HS-5 (cell line): ENCODE data around the gene KRT71.

Experiments
- DNase-seq: peaks from one replicate; pipeline ENCODE4 v3.0.0-alpha.2; 2012; ENCODE audit warnings: low read depth

Gene KRT71

GRCh38 chr12:52537101-52537500, 15.8 kb downstream of the KRT71 start:
- no peak for DNase-seq

- DNase-seq = no peak
Observed at GRCh38 chr12:52535574-52535973, 17.4 kb downstream of the KRT71 start.

GRCh38 chr12:52534482-52534881, 18.5 kb downstream of the KRT71 start:
- DNase-seq = no peak

DNA sequence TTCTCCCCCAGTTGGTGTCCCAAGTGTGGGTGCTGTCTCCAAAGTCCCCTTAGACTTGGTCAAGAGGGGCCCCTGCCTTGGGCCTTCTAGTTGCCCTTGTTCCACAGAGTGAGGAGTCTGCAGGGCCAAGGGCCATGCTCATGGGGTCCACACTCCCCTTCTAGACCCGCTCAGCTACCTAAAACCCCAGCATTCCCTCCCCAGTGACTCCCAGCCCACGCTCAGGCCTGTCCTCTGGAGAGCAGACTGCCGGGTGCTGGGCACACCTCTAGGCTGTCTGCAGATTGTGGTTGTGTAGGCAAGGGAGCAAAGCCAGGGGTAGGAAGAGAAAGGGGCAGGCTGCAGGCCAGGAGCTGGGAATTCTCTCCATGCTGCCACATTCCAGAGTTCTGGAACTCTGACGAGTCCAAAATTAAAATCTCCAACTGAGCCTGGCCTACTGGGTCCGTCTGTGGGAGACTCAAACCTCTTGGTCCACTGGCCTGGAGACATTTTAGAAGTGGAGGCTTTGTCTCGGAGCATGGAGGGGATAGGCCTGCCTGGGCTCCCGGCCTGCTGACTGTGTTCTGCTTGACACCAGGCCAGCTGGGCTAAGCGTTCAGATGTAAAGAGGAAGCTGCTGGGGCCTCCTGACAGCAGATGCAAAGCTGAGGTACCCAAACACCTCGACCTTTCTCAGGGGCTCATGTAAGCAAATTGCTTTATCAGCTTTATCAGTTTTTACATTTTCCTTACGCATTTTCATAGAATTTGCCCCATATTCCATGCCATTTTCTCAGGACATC, 19.1 kb downstream of the KRT71 start:
- DNase-seq = no peak

DNA sequence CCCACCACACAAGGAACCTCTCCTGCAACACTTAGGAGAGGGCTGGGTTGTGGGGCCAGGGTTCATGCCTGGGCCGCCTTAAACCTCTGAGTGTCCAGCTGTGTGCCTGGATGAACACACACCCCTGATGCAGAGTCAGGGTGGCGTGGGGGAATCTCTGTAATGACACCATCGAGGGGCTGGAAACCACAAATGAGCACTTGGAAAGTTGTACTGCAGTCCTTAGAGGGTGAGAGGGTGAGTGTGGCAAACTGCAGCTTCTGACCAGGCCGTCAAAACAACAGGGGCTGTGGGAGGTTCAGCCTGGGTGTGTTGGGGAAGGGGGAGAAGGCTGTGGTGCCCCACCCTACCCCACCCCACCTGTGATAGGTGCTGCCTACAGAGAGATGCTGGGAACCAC, 20.3 kb downstream of the KRT71 start:
- DNase-seq = no peak

DNA sequence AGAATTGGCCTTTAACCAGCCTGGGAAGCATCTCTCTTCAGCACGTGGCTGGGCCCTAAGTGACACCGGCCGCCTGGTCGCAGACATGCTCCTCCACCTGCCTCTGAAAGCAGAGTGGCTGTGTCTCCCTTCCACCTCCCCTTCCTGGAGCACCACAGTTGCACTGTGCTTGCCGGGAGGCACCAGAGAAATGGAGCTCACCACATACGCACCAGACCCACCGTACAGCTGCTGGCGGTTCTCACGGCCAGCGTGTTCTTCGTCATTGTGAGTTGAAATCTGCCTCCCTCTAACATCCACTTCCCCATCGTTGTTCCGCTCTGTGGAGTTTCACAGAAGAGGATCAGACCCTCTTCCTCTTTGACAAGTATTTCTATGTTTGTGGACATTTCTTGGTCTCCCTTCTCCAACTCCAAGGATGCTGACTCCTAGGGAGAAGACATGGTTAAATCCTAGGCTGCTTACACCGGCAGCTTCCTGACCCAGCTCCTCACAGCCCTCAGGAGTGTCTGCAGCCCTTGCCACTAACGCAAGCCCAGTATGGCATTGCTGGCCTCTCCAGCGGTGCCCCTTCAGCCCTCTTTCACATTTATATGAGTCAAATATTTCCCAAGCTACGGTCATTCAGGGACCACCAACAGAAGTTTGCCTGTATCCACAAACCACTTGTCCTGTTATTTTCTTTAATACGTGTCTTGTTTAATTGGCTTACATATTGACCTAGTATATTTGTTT, 21.2 kb downstream of the KRT71 start:
- DNase-seq = no peak

DNA sequence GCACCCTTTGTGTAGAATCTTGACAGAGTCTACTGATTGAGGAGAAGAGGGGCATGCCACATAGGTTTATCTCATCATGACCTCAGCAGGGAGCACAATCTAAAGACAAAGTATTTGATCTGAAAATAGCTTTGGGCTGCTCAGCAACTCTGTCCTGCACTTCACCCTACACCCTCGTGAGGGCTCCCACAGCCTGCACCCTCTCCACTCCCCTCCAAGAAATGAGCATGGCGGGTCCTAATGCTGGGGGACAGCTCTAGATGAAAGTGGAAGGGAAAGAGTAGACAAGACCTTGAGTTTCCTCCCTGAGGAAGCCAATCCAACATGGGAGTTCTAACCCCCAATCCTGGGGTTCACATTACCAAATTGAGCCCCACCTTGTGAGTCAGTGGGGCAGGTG, 22.0 kb downstream of the KRT71 start:
- no peak for DNase-seq

GRCh38 chr12:52530366-52530765, 22.6 kb downstream of the KRT71 start:
- DNase-seq = no peak

- DNase-seq = no peak
Observed at GRCh38 chr12:52529846-52530245, 23.1 kb downstream of the KRT71 start.

- no peak for DNase-seq
Observed at GRCh38 chr12:52529417-52529816, 23.5 kb downstream of the KRT71 start.

GRCh38 chr12:52528641-52529143, 24.3 kb downstream of the KRT71 start:
- no peak for DNase-seq

DNA sequence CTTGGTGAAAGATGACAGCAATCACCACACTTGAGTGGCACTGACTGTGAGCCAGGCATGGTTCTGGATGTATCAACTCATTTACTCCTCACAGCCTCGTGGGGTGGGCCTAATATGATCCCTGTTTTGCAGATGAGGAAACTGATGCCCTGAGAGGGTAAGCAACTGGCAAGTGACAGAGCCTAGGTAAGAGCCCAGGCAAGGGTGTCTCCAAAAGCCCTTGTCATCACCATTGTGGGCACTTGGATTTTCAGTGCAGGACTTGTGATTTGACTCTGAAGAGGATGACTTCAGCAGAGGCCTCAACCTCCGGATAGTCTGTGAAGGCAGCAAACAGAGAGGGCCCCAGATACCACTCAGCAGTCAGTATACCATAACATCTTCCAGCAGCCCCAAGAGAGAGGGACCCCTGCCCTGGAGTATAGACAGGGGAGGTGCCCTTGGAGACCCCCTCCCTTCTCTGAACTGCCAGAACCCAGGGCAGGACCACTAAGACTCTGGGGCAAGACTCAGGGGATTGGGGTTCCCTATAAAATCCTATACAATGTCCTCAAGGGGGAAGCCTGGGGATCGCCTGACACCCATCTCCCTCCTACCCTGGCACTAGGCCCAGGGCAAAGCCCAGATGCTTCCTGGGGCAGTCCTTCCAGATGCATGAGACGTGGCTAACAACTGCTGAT, 25.7 kb downstream of the KRT71 start:
- no peak for DNase-seq

- no peak for DNase-seq
Observed at GRCh38 chr12:52526511-52526951, 26.4 kb downstream of the KRT71 start.

- DNase-seq = no peak
Observed at GRCh38 chr12:52525661-52526499, 27.1 kb downstream of the KRT71 start.

DNA sequence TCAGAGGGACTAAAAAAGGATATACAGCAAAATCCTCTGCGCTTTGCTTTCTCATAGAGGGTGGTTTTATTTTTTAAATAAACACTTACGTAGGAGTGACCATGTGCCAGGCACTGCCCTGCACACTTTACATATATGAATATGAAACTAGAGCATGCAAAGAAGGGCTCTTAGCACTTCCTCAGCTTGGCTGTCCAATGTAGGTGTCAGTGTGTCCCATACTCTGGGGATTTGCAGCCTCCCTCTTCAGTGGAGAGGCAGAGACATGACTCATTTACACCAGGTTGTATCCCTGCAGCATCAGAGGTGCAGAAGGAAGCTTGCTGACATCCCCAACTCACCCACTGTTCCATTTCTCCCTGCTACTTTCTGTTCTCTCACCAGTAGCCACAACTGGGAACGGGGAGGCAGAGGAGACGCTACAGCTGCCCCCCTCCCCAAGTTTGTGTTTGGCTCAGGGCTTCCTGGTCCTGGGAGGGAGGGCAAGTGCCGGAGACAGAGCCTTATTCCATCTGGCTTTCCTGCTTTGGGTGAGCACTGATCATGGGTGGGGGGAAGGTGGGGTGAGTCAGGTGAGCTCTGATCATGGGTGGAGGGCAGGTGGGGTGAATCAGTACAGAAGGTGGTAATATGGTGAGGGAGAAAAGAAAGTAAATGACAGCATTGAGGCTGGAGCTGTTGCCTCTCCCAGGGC, 27.9 kb downstream of the KRT71 start:
- no peak for DNase-seq

DNA sequence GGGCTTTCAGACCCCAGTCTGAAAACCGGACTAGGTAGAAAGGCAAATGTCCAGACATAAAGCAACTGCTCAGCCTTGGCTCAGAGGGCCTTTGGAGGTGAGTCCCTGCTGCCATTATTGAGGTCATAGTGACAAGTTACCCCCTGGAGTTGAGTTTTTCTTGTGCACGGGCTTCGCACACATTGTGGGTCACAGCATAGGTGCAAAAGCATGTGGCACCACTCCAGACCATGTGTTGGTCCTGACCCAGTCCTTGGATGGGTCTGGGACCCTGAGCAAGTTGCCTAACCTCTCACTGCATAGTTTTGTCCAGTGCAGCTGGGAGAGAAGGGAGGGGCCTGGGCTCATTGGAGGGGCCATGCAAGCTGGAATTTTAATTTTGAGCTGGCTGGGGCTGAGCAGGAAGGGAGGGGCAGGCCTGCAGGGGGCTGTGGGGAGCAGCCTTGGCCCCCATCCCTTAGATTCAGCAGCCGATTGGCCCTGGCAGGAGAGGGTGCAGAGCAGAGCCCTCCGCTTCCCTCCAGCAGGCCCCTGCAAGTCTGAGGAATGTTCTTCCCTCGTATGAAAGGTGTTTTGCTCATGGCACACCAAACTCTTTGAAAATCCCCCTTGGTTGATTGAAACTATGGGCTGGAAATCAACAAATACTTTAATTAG, 28.6 kb downstream of the KRT71 start:
- DNase-seq = no peak

DNA sequence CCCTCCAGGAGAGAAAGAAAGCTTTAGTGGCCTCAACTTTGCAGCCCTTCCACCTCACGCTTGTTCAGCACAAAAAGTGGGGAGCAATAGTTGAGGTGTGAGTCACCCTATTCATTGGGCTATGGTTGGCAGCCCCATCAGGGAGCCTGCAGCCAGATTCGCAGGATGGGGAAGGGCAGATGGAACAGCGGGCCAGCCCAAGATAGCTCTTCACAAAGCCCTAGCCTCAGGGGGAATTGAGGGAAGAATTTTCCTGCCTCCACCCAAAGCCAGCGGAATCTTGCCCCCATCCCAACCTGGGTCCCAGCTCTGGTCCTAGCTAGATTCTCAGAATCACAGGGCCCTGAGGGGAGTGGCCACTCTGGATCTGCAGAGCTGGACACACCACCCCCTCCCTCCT, 29.1 kb downstream of the KRT71 start:
- no peak for DNase-seq

DNA sequence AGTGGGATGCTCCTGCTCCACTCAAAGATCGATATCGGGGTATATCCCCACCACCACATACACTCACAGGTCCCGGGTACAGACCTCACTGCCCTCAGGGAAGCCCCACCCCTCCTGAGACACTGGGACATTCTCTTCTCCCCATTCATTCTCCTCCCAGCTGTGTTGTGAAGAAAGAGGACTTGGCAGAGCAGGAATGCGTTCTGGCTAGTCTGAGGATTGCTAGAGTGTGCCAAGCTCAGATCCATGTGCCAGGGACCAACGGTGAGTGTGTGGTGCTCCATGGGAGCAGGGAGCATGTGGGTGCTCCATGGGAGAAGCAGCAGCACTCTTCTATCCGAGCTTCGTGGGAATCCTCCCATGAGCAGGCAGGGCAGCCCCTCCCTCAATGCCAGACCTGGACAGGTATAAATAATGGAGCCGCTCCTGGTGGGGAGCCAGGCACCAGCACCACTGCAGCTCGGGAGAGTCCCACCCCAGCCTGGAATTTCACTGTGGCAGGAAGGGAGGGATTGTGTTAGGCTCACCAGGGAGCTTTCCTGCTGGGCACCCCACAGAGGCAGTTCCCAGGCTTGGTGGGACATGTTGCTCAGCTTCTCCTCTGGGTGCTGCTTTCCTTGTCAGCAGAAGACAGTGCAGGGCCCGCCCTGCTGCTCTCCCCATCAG, 30.5 kb downstream of the KRT71 start:
- DNase-seq = no peak

- DNase-seq = no peak
Observed at GRCh38 chr12:52521568-52522266, 31.2 kb downstream of the KRT71 start.

- no peak for DNase-seq
Observed at GRCh38 chr12:52521175-52521567, 31.8 kb downstream of the KRT71 start.
